Measurements from ENCODE around the gene PALM3.

The PALM3 gene

DNA sequence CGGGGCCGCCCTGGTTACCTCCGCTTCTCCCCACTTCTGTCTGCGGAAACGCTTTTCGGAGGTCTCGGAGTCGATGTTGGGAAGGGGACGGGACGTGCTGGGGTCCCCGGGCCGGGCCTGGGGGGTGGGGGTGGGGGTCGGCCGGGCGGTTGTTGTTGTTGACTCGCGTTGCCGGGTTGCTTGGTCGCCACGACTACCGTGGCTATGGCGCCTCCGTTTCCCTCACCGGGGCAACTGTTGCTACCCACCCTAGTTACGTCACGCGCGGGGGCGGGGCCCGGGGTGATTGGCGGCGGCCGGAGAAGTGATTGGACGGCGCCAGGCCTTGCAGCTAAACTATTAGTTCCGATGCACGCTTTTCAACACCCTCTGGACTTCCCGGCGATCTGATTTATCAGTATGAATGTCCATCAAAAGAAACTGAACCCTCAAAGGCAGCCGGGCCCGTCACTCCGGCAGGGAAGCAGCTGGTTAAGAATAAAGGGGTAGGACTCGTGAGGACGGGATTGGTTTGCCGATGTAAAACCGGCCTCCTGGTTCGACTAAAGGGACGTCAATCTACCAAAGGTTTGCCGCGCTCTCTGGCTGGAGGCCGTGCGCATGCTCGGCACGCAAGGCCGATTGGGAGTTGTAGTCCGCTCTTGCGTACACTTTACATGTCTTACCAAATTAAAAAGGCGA is 55.7 kb downstream of the PALM3 start, which contains the start of gene RFX1:
Gene RFX1, minus strand, starts transcription at position 236 of the 681 bp plus-strand sequence. CDS start 12,477 bp downstream, outside the sequence.
- peak; percentile 92 for DNase-seq (ENCODE audit: extremely low spot score)
- TF ChIP-seq, protein P1, sequence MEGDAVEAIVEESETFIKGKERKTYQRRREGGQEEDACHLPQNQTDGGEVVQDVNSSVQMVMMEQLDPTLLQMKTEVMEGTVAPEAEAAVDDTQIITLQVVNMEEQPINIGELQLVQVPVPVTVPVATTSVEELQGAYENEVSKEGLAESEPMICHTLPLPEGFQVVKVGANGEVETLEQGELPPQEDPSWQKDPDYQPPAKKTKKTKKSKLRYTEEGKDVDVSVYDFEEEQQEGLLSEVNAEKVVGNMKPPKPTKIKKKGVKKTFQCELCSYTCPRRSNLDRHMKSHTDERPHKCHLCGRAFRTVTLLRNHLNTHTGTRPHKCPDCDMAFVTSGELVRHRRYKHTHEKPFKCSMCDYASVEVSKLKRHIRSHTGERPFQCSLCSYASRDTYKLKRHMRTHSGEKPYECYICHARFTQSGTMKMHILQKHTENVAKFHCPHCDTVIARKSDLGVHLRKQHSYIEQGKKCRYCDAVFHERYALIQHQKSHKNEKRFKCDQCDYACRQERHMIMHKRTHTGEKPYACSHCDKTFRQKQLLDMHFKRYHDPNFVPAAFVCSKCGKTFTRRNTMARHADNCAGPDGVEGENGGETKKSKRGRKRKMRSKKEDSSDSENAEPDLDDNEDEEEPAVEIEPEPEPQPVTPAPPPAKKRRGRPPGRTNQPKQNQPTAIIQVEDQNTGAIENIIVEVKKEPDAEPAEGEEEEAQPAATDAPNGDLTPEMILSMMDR (IDR thresholded peaks at IDR 0.05; ENCODE audit: control extremely low read depth, extremely low read depth, low read depth, missing control alignments): no peak
- CTCF ChIA-PET: interaction anchor here (1.0 to 2.4 kb wide), 6 partner anchors 15 to 172 kb away, joined by 3 to 7 read pairs (median 3); partner anchors contain the start of gene IL27RA
- POLR2A ChIA-PET: interaction anchor here (0.6 to 1.4 kb wide), 7 partner anchors 11 to 160 kb away, joined by 3 to 6 read pairs (median 4); partner anchors contain the start of genes DCAF15 and IL27RA

DNA sequence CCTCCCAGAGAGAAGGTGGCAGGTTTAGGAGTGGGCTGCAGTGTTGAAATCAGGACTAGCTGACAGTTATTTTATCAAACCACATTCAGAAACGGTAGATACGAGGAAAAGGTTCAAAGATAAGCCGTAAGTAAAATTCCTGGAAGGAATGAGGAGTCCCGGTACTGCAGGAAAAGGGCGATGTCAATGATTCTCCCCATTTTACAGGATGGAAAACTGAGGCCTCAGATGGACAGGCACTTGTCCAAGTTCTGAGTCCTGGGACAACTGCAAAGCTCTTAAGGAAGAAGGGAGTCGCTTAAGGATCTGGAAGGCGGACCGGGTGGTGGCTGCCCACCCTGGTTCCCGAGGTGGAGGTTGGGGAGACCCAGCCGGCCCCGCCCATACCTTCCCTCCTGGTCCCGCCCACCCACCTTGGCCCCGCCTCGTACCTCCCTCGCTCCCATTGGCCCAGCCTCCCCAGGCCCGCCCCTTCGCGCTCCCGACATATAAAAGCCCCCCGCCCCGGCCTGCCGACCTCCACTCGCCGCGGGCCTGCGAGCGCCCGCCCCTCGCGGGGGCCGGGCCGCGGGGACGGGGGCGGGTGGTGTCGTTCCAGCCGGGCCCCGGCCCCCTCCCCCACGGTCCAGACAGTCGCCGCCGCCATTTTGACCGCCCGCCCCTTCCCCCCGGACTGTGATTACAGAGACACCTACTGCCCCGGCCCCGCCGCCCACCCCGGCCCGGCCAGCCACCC is 56.4 kb downstream of the PALM3 start:
- POLR2A ChIA-PET: interaction anchor here (1.0 to 1.1 kb wide), 2 partner anchors 26 to 76 kb away, joined by 3 to 6 read pairs; partner anchors contain the start of gene IL27RA
- TF ChIP-seq, protein P1 (IDR thresholded peaks at IDR 0.05; ENCODE audit: control extremely low read depth, extremely low read depth, low read depth, missing control alignments): no peak
- CTCF ChIA-PET: interaction anchor here (1.0 to 2.4 kb wide), 5 partner anchors 16 to 143 kb away, joined by 3 to 7 read pairs (median 3); no protein-coding TSS in a partner anchor
- DNase-seq (ENCODE audit: extremely low spot score): peak; percentile 87

DNA sequence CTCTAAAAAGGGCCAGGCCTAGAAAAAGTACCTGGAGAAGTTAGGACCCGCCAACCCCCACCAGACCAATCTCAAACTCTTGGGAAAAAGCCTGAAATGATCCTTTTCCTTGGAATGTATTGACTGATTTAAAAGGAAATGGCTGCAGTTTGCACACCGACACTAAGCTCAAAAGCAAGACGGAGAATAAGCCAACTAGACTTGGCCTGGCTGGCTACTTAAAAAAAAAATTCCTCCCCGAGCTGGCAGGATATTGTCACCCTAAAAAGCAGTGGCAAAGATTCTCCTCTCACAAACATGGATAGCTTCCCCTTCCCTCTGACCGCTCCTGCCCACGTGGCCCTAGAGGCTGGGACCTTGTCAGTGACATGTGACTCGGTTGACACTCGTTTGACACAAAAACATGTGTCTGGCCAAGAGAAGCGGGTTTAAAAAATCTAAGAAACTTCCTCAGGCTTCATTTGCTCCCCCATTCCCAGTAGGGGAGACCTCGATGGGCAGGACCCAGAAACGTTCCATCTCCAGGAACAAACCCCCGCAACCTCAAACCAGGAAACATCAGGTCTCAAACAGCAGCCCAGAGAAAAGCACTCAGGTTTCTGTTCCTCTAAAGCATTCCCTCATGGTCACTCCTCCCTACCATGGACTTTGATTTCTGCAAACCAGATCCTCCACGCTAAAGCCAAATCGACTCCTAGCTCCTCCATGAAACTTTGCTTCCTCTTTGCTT is 57.1 kb downstream of the PALM3 start:
- POLR2A ChIA-PET: no interaction called here
- TF ChIP-seq, protein P1 (IDR thresholded peaks at IDR 0.05; ENCODE audit: control extremely low read depth, extremely low read depth, low read depth, missing control alignments): no peak
- no peak for DNase-seq (ENCODE audit: extremely low spot score)
- CTCF ChIA-PET: interaction anchor here (1.0 to 2.9 kb wide), 4 partner anchors 19 to 142 kb away, joined by 3 to 9 read pairs (median 4); partner anchors contain the start of gene IL27RA
